Breast epithelium (tissue), 4 donors: ENCODE results near the gene FBN3. TPM values are rescaled to one million over a fixed set of nuclear protein-coding genes. Genes with fewer than 3 reads are reported as not detected.
"Not testable (repeated sequence)": the region's sequence is repeated elsewhere in the genome, so short reads cannot be mapped to it uniquely, and the experiment has no call there.

Source experiments
- DNase-seq, 2 donors: peaks; one replicate each; pipeline ENCODE4 v3.0.0-alpha.2; 2019; ENCODE audit warnings: low spot score in 2 of 2
- H3K27ac ChIP-seq, 2 donors: fragments of 200-600 bp; sonication (generic) in 1 of 2; one replicate each; pipeline ENCODE4 v1.5.1; 2016 to 2019; ENCODE audit warnings: mild to moderate bottlenecking in 1 of 2
- H3K27me3 ChIP-seq, 2 donors: fragments of 200-600 bp; sonication (generic) in 1 of 2; one replicate each; pipeline versions ENCODE4 v1.5.1 to v1.6.0; 2017 to 2019; ENCODE audit warnings: control low read depth in 1 of 2, mild to moderate bottlenecking in 1 of 2
- H3K36me3 ChIP-seq: fragments of 200-600 bp; one replicate; pipeline ENCODE4 v1.5.1; 2019
- H3K4me1 ChIP-seq, 2 donors: fragments of 200-600 bp; sonication (generic); one replicate each; pipeline ENCODE4 v1.5.1; 2016 to 2019; ENCODE audit warnings: control low read depth in 1 of 2
- H3K4me3 ChIP-seq, 3 donors: fragments of 200-600 bp; sonication (generic); 1 replicate in 2 of 3; 2 replicates in 1 of 3; pipeline ENCODE4 v1.5.1; 2016 to 2019; ENCODE audit warnings: mild to moderate bottlenecking in 3 of 3, moderate library complexity in 2 of 3
- H3K9me3 ChIP-seq, 2 donors: fragments of 200-600 bp; sonication (generic) in 1 of 2; one replicate each; pipeline ENCODE4 v1.5.1; 2016 to 2019; ENCODE audit warnings: control low read depth in 1 of 2
- POLR2A ChIP-seq: fragments of 450-650 bp; IDR thresholded peaks from one replicate; pipeline ENCODE4 v1.6.1; 2016; ENCODE audit warnings: antibody characterized with exemption, mild to moderate bottlenecking, moderate library complexity
- POLR2AphosphoS5 ChIP-seq, 3 donors: sonication (generic); formaldehyde crosslinking; IDR thresholded peaks; one replicate each; pipeline ENCODE4 v1.6.1; 2017; ENCODE audit warnings: antibody characterized with exemption in 3 of 3
- intact Hi-C: fragments of 100-400 bp; cut with DNase I; formaldehyde crosslinking; loops from one replicate; pipeline ENCODE4 v1.15.1; 2023; ENCODE audit warnings: low total_unique reads
- total RNA-seq, 3 donors: library from RNA; depleted of rRNA; stranded (reverse); fragments of >200 nt; gene quantifications; one replicate each; pipeline ENCODE4 v1.1.0, GENCODE V29; 2016
- TF ChIP-seq, protein P1 (sequence below), 3 donors: fragments of 450-650 bp; IDR thresholded peaks; one replicate each; pipeline ENCODE4 v1.5.1; 2016 to 2017; ENCODE audit warnings: antibody characterized with exemption in 3 of 3, mild to moderate bottlenecking in 3 of 3, moderate library complexity in 3 of 3

The FBN3 gene
- total RNA-seq, 3 donors from 2014 or later, result 0.66 to 7.9 TPM; not detected in 1

DNA sequence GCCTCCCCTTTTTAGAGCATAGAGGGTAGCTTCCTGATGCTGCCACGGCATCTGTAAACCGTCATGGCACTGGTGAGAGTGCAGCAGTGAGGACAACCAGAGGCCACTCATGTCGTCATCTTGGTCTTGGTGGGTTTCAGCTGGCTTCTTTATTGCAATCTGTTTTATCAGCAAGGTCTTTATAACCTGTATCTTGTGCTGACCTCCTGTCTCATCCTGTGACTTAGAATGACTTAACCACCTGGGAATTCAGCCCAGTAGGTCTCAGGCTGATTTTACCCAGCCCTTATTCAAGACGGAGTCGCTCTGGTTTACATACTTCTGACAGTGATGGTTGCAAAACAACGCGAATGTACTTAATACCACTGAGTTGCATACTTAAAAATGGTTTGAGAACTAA is 14.4 kb upstream of the FBN3 start:
- no peak for DNase-seq
- no peaks in the 10 kb centered on the region for H3K36me3 ChIP-seq
- no peaks in the 10 kb centered on the region for H3K4me1 ChIP-seq
- TF ChIP-seq POLR2AphosphoS5 (IDR thresholded peaks at IDR 0.05), result no peak
- TF ChIP-seq, protein P1, sequence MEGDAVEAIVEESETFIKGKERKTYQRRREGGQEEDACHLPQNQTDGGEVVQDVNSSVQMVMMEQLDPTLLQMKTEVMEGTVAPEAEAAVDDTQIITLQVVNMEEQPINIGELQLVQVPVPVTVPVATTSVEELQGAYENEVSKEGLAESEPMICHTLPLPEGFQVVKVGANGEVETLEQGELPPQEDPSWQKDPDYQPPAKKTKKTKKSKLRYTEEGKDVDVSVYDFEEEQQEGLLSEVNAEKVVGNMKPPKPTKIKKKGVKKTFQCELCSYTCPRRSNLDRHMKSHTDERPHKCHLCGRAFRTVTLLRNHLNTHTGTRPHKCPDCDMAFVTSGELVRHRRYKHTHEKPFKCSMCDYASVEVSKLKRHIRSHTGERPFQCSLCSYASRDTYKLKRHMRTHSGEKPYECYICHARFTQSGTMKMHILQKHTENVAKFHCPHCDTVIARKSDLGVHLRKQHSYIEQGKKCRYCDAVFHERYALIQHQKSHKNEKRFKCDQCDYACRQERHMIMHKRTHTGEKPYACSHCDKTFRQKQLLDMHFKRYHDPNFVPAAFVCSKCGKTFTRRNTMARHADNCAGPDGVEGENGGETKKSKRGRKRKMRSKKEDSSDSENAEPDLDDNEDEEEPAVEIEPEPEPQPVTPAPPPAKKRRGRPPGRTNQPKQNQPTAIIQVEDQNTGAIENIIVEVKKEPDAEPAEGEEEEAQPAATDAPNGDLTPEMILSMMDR (IDR thresholded peaks at IDR 0.05), result no peak
- TF ChIP-seq POLR2A, result no peak
- intact Hi-C loops, result loop anchor here (10.0 kb wide), 1 partner anchor 91 kb away; no protein-coding TSS in a partner anchor
- no peaks in the 10 kb centered on the region for H3K27me3 ChIP-seq
- no peaks in the 10 kb centered on the region for H3K9me3 ChIP-seq
- no peak overlapping the region for H3K27ac ChIP-seq
- no peak overlapping the region for H3K4me3 ChIP-seq

GRCh38 chr19:8161135-8161646 is 11.8 kb upstream of the FBN3 start:
- H3K27ac ChIP-seq, result no peak overlapping the region
- intact Hi-C loops, result loop anchor here (10.0 kb wide), 1 partner anchor 94 kb away; no protein-coding TSS in a partner anchor
- no peak overlapping the region for H3K4me3 ChIP-seq
- no peaks in the 10 kb centered on the region for H3K36me3 ChIP-seq
- H3K9me3 ChIP-seq, result no peaks in the 10 kb centered on the region
- no peaks in the 10 kb centered on the region for H3K27me3 ChIP-seq
- H3K4me1 ChIP-seq, result no peaks in the 10 kb centered on the region
- no peak for DNase-seq
- TF ChIP-seq POLR2A (no peak), POLR2AphosphoS5 (IDR thresholded peaks at IDR 0.05) (no peak)
- TF ChIP-seq, protein P1 (IDR thresholded peaks at IDR 0.05), result no peak

GRCh38 chr19:8159322-8159721 is 9.9 kb upstream of the FBN3 start:
- H3K9me3 ChIP-seq, H3K4me3 ChIP-seq, H3K27ac ChIP-seq, H3K27me3 ChIP-seq, intact Hi-C loops, DNase-seq, H3K36me3 ChIP-seq: not testable (repeated sequence)
- H3K4me1 ChIP-seq, result peaks cover 0 to 11% of the 10 kb centered on the region in 2 donors

- no peak overlapping the region for H3K27ac ChIP-seq
- no peaks in the 10 kb centered on the region for H3K9me3 ChIP-seq
- H3K36me3 ChIP-seq, result no peaks in the 10 kb centered on the region
- H3K27me3 ChIP-seq, result no peaks in the 10 kb centered on the region
- DNase-seq, result peak in 1 of 2 donors; percentile 49
- peaks cover 0 to 11% of the 10 kb centered on the region in 2 donors for H3K4me1 ChIP-seq
- intact Hi-C loops, result no loop called here
- no peak overlapping the region for H3K4me3 ChIP-seq
- no peak for TF ChIP-seq POLR2A
- TF ChIP-seq, protein P1 (IDR thresholded peaks at IDR 0.05), result peak; percentile 54 to 75 (median 63)
- peak in 1 of 3 donors; percentile 21 for TF ChIP-seq POLR2AphosphoS5 (IDR thresholded peaks at IDR 0.05)
These were observed 9.2 kb upstream of the FBN3 start for GRCh38 chr19:8158411-8159074.

- DNase-seq, result no peak
- Histone ChIP-seq H3K4me1 (peaks cover 0 to 11% of the 10 kb centered on the region in 2 donors), H3K4me3 (no peak overlapping the region), H3K27me3 (no peaks in the 10 kb centered on the region), H3K36me3 (no peaks in the 10 kb centered on the region), H3K27ac (peak overlapping the region in 1 of 2 donors; percentile 77), H3K9me3 (no peaks in the 10 kb centered on the region)
- TF ChIP-seq POLR2AphosphoS5 (IDR thresholded peaks at IDR 0.05), result no peak
- TF ChIP-seq POLR2A, result no peak
- TF ChIP-seq, protein P1 (IDR thresholded peaks at IDR 0.05), result no peak
- intact Hi-C loops, result no loop called here
These were observed 5.9 kb upstream of the FBN3 start for GRCh38 chr19:8155318-8155717.

DNA sequence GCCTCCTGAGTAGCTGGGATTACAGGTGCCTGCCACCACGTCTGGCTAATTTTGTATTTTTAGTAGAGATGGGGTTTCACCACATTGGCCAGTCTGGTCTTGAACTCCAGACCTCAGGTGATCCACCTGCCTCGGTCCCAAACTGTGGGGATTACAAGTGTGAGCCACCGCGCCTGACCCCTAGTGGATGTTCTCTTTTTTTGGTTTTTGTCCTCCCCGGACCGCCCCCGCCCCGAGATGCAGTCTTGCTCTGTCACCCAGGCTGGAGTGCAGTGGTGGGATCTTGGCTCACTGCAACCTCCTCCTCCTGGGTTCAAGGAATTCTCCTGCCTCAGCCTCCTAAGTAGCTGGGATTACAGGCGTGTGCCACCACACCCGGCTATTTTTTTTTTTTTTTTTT is 4.6 kb upstream of the FBN3 start:
- peak overlapping the region in 1 of 2 donors; percentile 77 for H3K27ac ChIP-seq
- H3K36me3 ChIP-seq, intact Hi-C loops, H3K27me3 ChIP-seq, DNase-seq, H3K4me3 ChIP-seq, H3K9me3 ChIP-seq: not testable (repeated sequence)
- peaks cover 0 to 11% of the 10 kb centered on the region in 2 donors for H3K4me1 ChIP-seq
